AG04449 (cell line): ENCODE data around the gene RBM19.
A peak's percentile ranks its signal among the peaks of the same experiment; 100 is the strongest.

Source experiments
- CTCF ChIA-PET: fragments of 350-600 bp; formaldehyde crosslinking; extraction: SDS; loops from one replicate; lab custom pipeline; 2021; ENCODE audit warnings: antibody characterized with exemption; lab: Yijun Ruan, JAX
- POLR2A ChIA-PET: fragments of 400-600, 350-600 bp; formaldehyde crosslinking; extraction: SDS; loops from one replicate; lab custom pipeline; 2020; ENCODE audit warnings: antibody characterized with exemption, inconsistent platforms; lab: Yijun Ruan, JAX
- DNase-seq: peaks from one replicate; pipeline ENCODE4 v3.0.0-alpha.2; 2010; ENCODE audit warnings: low read depth, low spot score
- H3K4me3 ChIP-seq: 2 replicates; pipeline ENCODE4 v1.5.1; 2011; ENCODE audit warnings: low read depth, mild to moderate bottlenecking, control low read depth, low read length
- CTCF ChIP-seq: IDR thresholded peaks from one replicate; pipeline ENCODE4 v1.5.1; 2011; ENCODE audit warnings: mild to moderate bottlenecking, moderate library complexity, low read length, control low read depth, inconsistent platforms; ENCODE audit not compliant: insufficient read depth; ENCODE audit errors: missing control alignments

The RBM19 gene

GRCh38 chr12:113955109-113955970 is 10.8 kb downstream of the RBM19 start:
- CTCF ChIA-PET = interaction anchor here (1.2 to 1.7 kb wide), 4 partner anchors 7 to 17 kb away, joined by 3 to 7 read pairs (median 4); partner anchors contain the start of gene RBM19
- no peak for DNase-seq
- TF ChIP-seq CTCF = peak; percentile 61
- POLR2A ChIA-PET = no interaction called here
- no peak overlapping the region for H3K4me3 ChIP-seq

GRCh38 chr12:113954547-113954946 is 11.6 kb downstream of the RBM19 start:
- no peak for TF ChIP-seq CTCF
- POLR2A ChIA-PET = no interaction called here
- no peak overlapping the region for H3K4me3 ChIP-seq
- CTCF ChIA-PET = interaction anchor here (1.2 to 1.7 kb wide), 4 partner anchors 8 to 16 kb away, joined by 3 to 7 read pairs (median 4); partner anchors contain the start of gene RBM19
- DNase-seq = no peak

DNA sequence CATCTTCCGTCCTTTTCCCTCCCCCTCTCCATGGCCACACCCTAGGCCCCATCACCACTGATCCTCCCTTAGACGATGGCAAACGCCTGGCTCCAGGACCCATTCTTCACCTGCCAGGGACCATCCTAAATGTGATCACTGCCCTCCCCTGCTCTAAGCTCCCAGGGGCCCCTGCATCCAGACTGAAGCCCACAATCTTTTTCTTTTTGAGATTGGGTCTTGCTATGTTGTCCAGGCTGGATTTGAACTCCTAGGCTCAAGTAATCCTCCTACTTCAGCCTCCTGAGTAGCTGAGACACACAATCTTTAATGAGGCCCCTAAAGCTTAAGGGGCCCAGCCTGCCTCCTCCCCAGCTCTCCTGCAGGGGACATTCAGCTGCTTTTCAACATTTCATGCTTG is 15.3 kb downstream of the RBM19 start:
- ChIA-PET POLR2A (no interaction called here), CTCF (no interaction called here)
- no peak overlapping the region for H3K4me3 ChIP-seq
- TF ChIP-seq CTCF = no peak
- no peak for DNase-seq

DNA sequence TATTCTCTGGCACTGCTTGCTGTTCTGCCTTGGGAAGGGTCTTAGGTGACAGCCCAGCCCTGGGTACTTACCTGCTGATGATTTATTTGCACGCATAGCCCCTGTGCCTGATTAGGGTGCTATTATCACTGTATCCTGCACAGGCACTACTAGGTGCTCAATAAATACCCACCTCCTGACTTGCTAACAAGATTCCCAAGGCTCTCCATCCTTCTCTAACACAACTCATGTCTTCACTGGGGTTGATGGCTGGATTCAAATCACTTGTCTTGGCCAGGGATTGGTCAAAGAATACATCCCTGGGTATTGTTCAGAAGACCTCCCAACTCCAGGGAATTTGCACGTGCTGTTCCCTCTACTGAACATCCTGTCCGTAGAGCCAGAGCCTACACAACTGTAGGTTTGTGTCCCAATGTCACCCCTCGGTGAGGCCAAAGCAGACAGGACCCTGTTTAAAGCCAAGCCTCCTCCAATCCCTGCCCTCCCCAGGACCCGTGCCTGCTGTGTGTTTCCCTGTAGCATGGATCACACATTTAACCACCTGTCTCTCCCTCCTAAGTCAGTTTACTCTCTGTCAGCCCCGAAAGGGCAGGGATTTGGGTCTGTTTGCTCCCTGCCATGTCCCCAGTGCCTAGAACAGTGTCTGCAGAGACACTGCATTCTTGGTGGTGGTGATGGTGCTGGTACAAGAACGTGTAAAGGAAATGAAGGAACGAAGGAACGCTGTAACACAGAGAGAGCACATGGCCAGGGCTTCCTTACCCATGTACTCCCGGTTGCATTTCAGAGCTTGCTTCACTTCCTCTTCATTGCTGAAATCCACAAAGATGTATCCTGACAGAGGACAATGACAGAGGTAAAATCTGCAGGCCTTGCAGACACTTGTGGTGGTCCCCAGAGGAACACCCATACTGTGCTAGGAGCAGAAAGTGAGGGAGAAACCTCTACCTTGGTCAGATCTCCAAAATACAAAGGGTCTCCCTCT is 16.5 kb downstream of the RBM19 start:
- no peak for TF ChIP-seq CTCF
- no peak for DNase-seq
- CTCF ChIA-PET = no interaction called here
- no peak overlapping the region for H3K4me3 ChIP-seq
- POLR2A ChIA-PET = no interaction called here

DNA sequence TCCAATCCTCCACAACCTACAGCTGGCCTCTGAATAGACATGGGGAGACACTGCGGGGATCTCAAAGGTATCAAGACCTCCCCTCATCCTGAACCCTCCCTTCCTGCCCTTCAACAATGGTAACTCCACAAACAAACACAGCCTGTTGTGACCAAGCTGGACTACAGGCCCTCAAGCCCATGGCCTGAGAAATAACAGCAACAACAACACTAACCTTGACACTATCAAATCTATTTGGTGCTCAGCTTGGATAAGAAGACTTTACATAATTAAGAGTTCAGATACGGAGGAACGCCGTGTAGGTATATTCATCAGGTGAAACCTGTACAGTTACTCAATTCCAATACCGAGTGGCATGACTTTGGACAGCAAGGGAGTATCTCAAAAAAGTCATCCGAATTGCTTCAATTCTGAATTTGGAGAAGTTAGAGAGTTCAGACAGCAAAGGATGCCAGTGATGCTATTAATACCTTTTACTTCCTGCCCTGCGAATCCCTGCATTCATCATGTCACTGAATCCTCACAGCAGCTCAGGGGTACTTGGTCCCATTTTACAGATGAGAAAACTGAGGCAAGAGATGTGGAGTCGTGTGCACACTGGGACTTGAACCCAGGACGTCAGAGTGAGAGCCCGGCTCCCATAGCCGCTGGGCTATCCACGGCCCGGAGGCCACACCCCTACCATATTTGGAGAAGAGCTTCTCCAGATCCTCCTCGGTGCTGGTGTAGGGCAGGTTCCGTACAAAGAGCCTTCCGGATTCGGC is 17.8 kb downstream of the RBM19 start:
- H3K4me3 ChIP-seq = no peak overlapping the region
- ChIA-PET POLR2A (no interaction called here), CTCF (no interaction called here)
- DNase-seq = no peak
- no peak for TF ChIP-seq CTCF
